Measurements from ENCODE around the gene C10orf90. TPM values are rescaled to one million over a fixed set of nuclear protein-coding genes. Genes with fewer than 3 reads are reported as not detected.

C10orf90 gene
- total RNA-seq, 4 donors from 2014 or later = 2.7 to 5.8 (median 4.0) TPM

DNA sequence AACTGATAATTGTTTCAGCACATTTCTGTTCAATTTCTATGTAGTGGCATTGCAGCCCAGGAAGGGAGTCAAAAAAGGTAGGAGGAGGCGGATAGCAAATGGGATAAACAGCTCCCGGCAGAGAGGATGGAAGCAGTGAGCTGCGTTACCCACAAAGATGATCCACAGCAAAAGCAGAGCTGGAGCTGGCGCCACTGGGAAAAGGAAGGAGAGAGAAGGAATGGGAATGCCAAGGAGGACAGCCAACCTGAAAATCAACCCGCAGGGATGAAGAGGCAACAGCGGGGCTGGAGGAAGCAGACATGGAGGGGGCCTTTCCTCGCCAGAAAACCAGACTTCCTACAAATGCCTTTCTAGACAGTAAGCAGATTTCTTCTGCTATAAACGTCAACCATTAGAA lies 199.5 kb downstream of the C10orf90 start:
- intact Hi-C loops (cut with DNase I; ENCODE audit: low total_unique reads) = no loop called here
- TF ChIP-seq, protein P1, sequence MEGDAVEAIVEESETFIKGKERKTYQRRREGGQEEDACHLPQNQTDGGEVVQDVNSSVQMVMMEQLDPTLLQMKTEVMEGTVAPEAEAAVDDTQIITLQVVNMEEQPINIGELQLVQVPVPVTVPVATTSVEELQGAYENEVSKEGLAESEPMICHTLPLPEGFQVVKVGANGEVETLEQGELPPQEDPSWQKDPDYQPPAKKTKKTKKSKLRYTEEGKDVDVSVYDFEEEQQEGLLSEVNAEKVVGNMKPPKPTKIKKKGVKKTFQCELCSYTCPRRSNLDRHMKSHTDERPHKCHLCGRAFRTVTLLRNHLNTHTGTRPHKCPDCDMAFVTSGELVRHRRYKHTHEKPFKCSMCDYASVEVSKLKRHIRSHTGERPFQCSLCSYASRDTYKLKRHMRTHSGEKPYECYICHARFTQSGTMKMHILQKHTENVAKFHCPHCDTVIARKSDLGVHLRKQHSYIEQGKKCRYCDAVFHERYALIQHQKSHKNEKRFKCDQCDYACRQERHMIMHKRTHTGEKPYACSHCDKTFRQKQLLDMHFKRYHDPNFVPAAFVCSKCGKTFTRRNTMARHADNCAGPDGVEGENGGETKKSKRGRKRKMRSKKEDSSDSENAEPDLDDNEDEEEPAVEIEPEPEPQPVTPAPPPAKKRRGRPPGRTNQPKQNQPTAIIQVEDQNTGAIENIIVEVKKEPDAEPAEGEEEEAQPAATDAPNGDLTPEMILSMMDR (IDR thresholded peaks at IDR 0.05) = no peak
- TF ChIP-seq POLR2A (IDR thresholded peaks at IDR 0.05) = no peak
- WGBS, 2 donors = 81% methylated on average over 8 of the region's 8 CpGs
- no peak for DNase-seq (ENCODE audit: low spot score in 2 of 2)
- H3K4me3 ChIP-seq (ENCODE audit: low read depth, poor library complexity, severe bottlenecking) = no peak overlapping the region

DNA sequence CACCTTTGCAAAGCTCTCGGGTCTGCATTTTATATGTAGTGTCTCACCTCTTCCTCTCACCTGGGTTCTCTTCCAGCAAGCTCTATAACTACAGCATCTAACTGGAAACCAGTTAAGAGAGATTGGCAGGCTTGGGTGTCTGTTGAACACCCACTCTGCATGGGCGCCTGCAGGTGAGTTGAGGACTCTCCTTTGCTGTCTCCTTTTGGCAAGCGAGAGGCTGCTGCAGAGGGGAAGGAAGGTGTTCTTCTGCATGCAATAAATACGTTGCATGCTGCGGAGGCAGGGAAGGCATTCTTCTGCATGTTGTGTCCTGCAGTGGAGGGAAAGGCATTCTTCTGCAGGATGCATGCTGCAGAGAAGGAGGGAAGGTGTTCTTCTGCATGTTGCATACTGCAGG lies 200.8 kb downstream of the C10orf90 start:
- no peak for DNase-seq (ENCODE audit: low spot score in 2 of 2)
- 74 to 75% methylated on average over 5 of the region's 5 CpGs for WGBS, 2 donors
- no peak for TF ChIP-seq POLR2A (IDR thresholded peaks at IDR 0.05)
- TF ChIP-seq, protein P1 (IDR thresholded peaks at IDR 0.05) = no peak
- intact Hi-C loops (cut with DNase I; ENCODE audit: low total_unique reads) = no loop called here
- H3K4me3 ChIP-seq (ENCODE audit: low read depth, poor library complexity, severe bottlenecking) = no peak overlapping the region

DNA sequence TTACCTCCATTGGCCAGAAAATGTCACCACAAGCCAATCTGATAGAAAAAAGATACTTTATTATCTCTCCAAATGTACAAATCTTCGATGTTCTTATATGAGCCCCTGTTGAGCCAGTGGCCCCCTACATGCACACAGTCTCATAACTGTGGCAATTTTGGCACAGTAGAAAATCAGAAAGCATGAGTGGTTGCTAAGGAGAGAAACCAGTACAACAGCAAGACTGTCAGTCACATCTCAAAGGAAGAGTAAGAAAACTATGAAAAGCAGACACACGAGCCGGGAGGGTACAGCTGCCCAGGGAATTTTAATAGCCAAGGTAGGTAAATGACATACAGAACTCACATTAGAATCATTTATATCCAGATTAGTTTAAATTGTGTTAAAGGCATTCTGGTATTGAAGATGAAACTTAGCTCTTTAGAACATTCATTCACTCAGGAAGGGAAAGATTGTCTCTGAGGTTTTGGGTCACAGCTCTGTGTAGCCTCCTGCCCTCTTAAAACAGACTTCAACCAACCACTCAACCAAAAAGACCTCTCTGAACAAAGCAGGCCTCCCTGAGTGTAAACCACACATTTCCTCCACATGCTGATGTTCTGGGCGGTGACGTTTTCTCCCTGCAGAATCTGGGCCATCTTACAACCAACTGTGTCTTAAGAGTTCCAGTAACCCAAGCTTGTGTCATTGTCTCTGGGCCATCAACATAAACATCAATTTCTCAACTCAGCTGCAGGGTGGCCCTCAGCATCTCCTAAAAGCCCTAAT lies 201.4 kb downstream of the C10orf90 start:
- TF ChIP-seq, protein P1 (IDR thresholded peaks at IDR 0.05) = no peak
- no peak for TF ChIP-seq POLR2A (IDR thresholded peaks at IDR 0.05)
- intact Hi-C loops (cut with DNase I; ENCODE audit: low total_unique reads) = no loop called here
- DNase-seq (ENCODE audit: low spot score in 2 of 2) = no peak
- no peak overlapping the region for H3K4me3 ChIP-seq (ENCODE audit: low read depth, poor library complexity, severe bottlenecking)
- 65 to 74% methylated on average over 5 of the region's 5 CpGs for WGBS, 2 donors

DNA sequence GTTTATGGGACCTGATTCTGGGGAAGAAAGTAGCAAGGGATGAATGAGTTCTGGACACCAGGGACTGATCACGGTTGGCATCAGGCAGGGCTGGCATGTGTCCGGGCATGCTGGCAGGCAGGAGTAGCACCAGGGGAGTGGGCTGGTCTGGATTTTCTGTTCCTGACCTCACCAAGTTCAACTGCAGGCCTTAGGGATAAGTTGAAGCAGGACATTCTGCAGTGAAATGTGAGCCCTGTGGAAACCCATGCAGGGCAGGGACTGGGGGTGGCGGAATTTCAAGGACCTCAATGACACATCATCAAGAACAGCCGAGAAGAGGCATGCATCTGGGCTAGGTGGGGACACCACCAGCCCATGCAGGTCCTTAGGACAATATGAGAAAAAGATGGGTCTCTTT lies 202.0 kb downstream of the C10orf90 start:
- TF ChIP-seq, protein P1 (IDR thresholded peaks at IDR 0.05) = no peak
- TF ChIP-seq POLR2A (IDR thresholded peaks at IDR 0.05) = no peak
- 74 to 93% methylated on average over 4 of the region's 4 CpGs for WGBS, 2 donors
- no peak for DNase-seq (ENCODE audit: low spot score in 2 of 2)

DNA sequence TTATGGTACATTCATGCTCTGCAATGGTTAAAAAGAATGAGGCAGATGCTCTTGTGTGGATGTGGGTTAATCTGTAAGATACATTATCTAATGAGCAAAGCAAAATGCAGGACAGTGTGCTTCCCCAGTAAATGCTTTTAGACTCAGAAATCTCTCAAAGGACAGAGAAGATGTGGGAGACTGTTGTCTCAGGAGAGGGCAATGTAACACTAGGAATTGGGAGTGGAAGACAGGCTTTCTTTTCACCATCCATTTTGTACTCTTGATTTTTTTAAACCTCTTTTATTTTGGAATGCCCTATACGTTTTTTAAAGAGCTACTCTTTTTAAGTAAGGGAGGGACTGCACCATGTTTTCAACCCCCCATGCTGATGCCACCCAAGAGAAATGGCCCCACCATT lies 204.7 kb downstream of the C10orf90 start:
- 28 to 43% methylated on average over 1 of the region's 1 CpG for WGBS, 2 donors
- TF ChIP-seq, protein P1 (IDR thresholded peaks at IDR 0.05) = no peak
- no peak for TF ChIP-seq POLR2A (IDR thresholded peaks at IDR 0.05)
- no peak for DNase-seq (ENCODE audit: low spot score in 2 of 2)
- H3K4me3 ChIP-seq (ENCODE audit: low read depth, poor library complexity, severe bottlenecking) = no peak overlapping the region
- intact Hi-C loops (cut with DNase I; ENCODE audit: low total_unique reads) = no loop called here

More for the DNA sequence above, 202.0 kb downstream of the C10orf90 start:
- intact Hi-C loops (cut with DNase I; ENCODE audit: low total_unique reads) = no loop called here
- H3K4me3 ChIP-seq (ENCODE audit: low read depth, poor library complexity, severe bottlenecking) = no peak overlapping the region

DNA sequence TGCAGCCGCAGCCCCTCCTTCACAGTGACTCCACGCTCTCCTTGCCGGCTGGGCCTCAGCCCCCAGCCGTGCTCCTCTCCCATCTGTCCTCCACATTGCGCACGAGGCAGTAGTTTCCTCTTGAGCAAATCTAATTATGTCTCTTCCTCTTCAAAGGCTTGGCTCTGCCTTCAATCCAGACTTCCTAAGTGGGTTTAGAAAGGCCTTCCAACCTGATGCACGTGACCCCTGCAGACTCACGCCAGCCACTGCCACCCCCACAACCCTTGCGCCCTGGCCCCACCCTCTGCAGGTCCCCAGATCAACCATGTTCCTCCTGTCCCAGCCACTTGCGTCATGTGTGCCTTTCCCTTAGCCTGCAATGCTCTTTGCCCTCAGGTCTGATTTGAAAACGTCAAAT lies 207.2 kb downstream of the C10orf90 start:
- no peak for DNase-seq (ENCODE audit: low spot score in 2 of 2)
- intact Hi-C loops (cut with DNase I; ENCODE audit: low total_unique reads) = no loop called here
- no peak overlapping the region for H3K4me3 ChIP-seq (ENCODE audit: low read depth, poor library complexity, severe bottlenecking)
- 46 to 47% methylated on average over 11 of the region's 11 CpGs for WGBS, 2 donors
- TF ChIP-seq, protein P1 (IDR thresholded peaks at IDR 0.05) = no peak
